Thymus (tissue), 11 donors: ENCODE results near the gene IMMP2L. TPM values are rescaled to one million over a fixed set of nuclear protein-coding genes. Genes with fewer than 3 reads are reported as not detected.

Source experiments
- DNase-seq, 9 donors: peaks; one replicate each; pipeline ENCODE4 v3.0.0-alpha.2; 2013; ENCODE audit warnings: low spot score in 9 of 9, low read depth in 6 of 9, missing footprints in 1 of 9
- H3K27ac ChIP-seq, 2 donors: one replicate each; pipeline ENCODE4 v1.5.1; 2013; ENCODE audit warnings: control low read depth in 1 of 2, low read depth in 1 of 2, low read length in 1 of 2, mild to moderate bottlenecking in 1 of 2, moderate library complexity in 1 of 2
- H3K27me3 ChIP-seq, 2 donors: one replicate each; pipeline ENCODE4 v1.5.1; 2013; ENCODE audit warnings: low read length in 1 of 2; ENCODE audit not compliant: control insufficient read depth in 2 of 2, insufficient read depth in 1 of 2
- H3K36me3 ChIP-seq, 2 donors: one replicate each; pipeline ENCODE4 v1.5.1; 2013; ENCODE audit warnings: low read length in 1 of 2, mild to moderate bottlenecking in 1 of 2, moderate library complexity in 1 of 2; ENCODE audit not compliant: control insufficient read depth in 2 of 2, insufficient read depth in 2 of 2
- H3K4me1 ChIP-seq, 2 donors: one replicate each; pipeline ENCODE4 v1.5.1; 2013; ENCODE audit warnings: low read length in 2 of 2; ENCODE audit not compliant: control insufficient read depth in 2 of 2, insufficient read depth in 2 of 2
- H3K4me3 ChIP-seq, 2 donors: one replicate each; pipeline ENCODE4 v1.5.1; 2013; ENCODE audit warnings: low read length in 2 of 2, control low read depth in 1 of 2, mild to moderate bottlenecking in 1 of 2
- H3K9me3 ChIP-seq, 2 donors: one replicate each; pipeline ENCODE4 v1.5.1; 2013; ENCODE audit warnings: low read length in 1 of 2, mild to moderate bottlenecking in 1 of 2; ENCODE audit not compliant: control insufficient read depth in 2 of 2, insufficient read depth in 1 of 2
- WGBS: extraction: QIAGEN DNeasy Blood & Tissue Kit; methylation state at CpG from one replicate; pipeline ENCODE4 v1.1.7; 2013; 5-methylcytosine and 5-hydroxymethylcytosine counted together
- polyA plus RNA-seq: library from polyadenylated mRNA; stranded (reverse); fragments of 200-250 nt; gene quantifications from one replicate; pipeline ENCODE4 v1.2.3, GENCODE V29; 2013
- total RNA-seq: library from RNA; stranded (reverse); fragments of 120-200 nt; gene quantifications from one replicate; pipeline ENCODE4 v1.2.4, GENCODE V29; 2013
- donor health status: healthy.

Gene IMMP2L
- total and polyA plus RNA-seq, 2 donors: 11.0 to 12.8 TPM

DNA sequence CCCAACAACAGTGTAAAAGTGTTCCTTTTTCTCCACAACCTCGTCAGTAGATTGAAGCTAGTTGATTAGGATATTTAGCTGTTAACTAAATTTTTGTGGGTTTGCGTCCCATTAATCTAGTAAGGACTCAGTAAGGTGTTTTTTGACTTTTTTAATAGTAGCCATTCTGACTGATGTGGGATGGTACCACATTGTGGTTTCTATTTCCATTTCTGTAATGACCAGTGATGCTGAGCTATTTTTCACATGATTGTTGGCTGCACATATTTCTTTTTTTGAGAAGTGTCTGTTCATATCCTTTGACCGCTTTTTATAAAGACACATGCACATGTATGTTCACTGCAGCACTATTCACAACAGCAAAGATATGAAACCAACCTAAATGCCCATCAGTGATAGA lies 476.9 kb downstream of the IMMP2L start:
- no peaks in the 10 kb centered on the region for H3K27me3 ChIP-seq
- no peaks in the 10 kb centered on the region for H3K36me3 ChIP-seq
- H3K9me3 ChIP-seq: no peaks in the 10 kb centered on the region
- WGBS: 95% methylated on average over 3 of the region's 3 CpGs
- H3K27ac ChIP-seq: peak overlapping the region in 1 of 2 donors; percentile 18
- no peak overlapping the region for H3K4me3 ChIP-seq
- H3K4me1 ChIP-seq: peaks cover 13 to 19% of the 10 kb centered on the region in 2 donors
- DNase-seq: no peak

DNA sequence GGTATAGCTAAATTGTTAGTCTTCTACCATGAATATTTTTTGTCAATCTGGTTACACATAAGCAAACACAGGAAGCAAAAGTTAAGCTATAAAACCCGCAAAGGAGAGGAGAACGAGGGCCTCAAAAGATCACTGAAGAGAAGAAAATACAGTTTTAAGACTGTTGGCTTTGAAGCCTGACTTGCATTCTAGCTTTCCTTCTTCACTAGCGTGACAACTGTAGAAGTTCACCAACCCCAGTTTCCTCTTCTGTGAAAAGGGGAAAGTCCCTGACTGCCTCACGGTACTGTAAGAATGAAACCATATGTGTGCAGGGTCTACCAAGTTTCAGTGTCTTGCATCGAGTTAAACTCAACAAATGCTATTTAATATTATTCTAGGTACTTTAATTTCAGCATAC lies 478.9 kb downstream of the IMMP2L start:
- Histone ChIP-seq H3K4me1 (peaks cover 13 to 19% of the 10 kb centered on the region in 2 donors), H3K27ac (peak overlapping the region; percentile 54 to 86), H3K9me3 (no peaks in the 10 kb centered on the region), H3K27me3 (no peaks in the 10 kb centered on the region), H3K4me3 (peak overlapping the region in 1 of 2 donors; percentile 25), H3K36me3 (no peaks in the 10 kb centered on the region)
- WGBS: under 1% methylated on average over 5 of the region's 5 CpGs
- DNase-seq: peak; percentile 44 to 95 (median 82)

DNA sequence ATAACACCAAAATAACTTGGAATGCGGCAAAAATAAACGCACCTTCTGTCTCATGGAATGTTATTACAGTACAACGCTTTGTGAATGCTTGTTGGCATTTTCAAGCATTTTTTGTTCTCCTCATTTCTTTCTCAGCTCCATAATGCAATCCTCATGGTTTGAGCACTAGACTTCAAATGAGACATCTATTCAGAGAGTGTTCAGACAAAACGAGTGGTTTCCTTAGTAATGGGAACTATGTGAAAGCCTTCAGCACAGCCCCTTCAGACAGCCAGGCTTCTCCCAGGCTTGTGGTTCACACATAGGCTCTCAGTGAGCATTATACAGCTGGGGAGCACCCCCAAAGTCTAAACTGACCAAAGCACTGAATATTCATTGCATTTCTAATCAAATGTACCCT lies 479.9 kb downstream of the IMMP2L start:
- no peaks in the 10 kb centered on the region for H3K9me3 ChIP-seq
- peak overlapping the region; percentile 84 to 86 for H3K27ac ChIP-seq
- H3K36me3 ChIP-seq: no peaks in the 10 kb centered on the region
- DNase-seq: peak in 1 of 9 donors; percentile 51
- peaks cover 13 to 19% of the 10 kb centered on the region in 2 donors for H3K4me1 ChIP-seq
- H3K27me3 ChIP-seq: no peaks in the 10 kb centered on the region
- WGBS: 67% methylated on average over 4 of the region's 4 CpGs
- H3K4me3 ChIP-seq: no peak overlapping the region

DNA sequence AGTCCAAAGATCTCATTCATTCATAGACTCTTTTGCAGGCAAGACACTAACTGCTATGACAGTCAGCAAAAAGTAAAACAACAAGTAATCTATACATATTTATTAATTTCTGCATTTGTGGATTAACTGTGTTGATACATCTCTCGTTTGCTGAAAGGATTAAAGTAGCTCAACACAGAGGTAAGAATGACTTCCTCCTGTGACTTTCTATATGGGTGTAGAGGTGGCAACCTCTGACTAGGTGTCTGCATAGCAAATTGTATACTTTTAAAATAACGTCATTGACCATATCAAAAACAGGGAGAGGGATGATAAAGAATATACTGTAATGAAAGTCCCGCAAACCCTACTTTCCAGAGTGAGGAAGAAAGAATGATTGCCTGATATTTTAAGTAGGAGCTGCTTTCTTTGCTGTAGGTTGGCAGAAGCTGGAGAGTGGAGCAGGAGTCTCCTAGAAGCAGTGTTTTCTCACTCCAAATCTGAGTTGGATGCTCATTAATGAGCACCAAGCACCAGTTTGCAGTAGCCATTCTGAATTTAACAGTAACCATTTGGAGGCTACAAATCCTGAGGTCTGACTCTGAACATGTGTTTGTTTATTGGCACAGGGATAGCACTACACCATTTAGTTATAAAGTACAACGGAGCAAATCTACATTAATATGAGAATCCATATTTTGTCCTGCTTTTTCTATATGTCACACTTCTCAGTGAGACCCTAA lies 480.6 kb downstream of the IMMP2L start:
- no peaks in the 10 kb centered on the region for H3K27me3 ChIP-seq
- WGBS: 88% methylated on average over 4 of the region's 4 CpGs
- no peak overlapping the region for H3K4me3 ChIP-seq

DNA sequence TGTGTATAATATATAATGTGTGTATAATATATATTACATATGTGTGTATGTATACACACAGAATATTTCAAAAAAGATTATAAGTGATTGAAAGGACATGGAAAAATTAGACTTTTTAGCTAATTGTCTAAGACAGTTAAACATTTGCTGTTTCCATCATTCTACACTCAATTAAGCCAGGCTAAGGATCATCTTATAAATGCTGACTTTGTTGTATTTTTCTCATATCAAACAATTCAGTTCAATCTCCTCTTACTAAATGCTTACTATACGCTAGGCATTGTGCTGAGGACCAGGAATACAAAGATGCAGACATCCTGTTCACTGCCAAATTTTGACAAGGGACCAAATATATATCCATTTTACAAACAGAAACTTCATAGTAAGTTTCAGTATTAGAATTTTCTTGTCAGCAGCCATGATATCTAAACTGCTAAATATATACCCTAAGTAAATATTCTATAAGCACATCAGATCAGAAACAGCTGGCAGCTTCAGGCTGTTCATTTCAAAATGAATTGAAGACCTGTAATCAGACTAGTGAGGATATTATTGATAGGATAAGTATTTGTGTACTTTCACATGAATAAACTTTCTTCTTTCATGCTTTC lies 481.7 kb downstream of the IMMP2L start:
- no peaks in the 10 kb centered on the region for H3K9me3 ChIP-seq
- 88% methylated on average over 1 of the region's 1 CpG for WGBS

More for the DNA sequence above, 480.6 kb downstream of the IMMP2L start:
- Histone ChIP-seq H3K9me3 (no peaks in the 10 kb centered on the region), H3K27ac (peak overlapping the region; percentile 62 to 86), H3K36me3 (no peaks in the 10 kb centered on the region), H3K4me1 (peaks cover 13 to 19% of the 10 kb centered on the region in 2 donors)
- no peak for DNase-seq

DNA sequence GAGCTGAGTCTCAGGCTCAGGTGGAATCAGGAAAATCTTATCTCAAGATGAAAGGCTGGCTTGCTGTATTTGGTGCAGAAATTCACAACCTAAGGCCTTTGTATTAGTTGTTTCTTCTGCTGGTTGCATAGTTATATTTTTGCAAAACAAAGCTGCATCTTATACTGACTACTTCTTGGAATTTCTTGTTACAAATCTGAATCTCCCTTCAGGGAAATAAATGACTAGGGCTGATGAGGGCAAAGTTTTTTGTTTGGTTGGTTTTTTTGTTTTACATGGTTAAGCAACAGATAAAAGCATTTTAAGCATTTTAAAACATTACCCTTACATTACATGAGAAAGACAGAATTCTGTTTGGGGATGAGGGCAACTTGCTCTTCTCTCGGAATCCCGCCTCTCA lies 485.3 kb downstream of the IMMP2L start:
- Histone ChIP-seq H3K27me3 (no peaks in the 10 kb centered on the region), H3K4me3 (no peak overlapping the region), H3K9me3 (no peaks in the 10 kb centered on the region), H3K4me1 (peaks cover 0 to 8% of the 10 kb centered on the region in 2 donors), H3K27ac (no peak overlapping the region), H3K36me3 (no peaks in the 10 kb centered on the region)
- 100% methylated on average over 2 of the region's 2 CpGs for WGBS
- no peak for DNase-seq

More for the DNA sequence above, 481.7 kb downstream of the IMMP2L start:
- Histone ChIP-seq H3K27me3 (no peaks in the 10 kb centered on the region), H3K4me3 (no peak overlapping the region), H3K36me3 (no peaks in the 10 kb centered on the region), H3K4me1 (peaks cover 13 to 19% of the 10 kb centered on the region in 2 donors), H3K27ac (no peak overlapping the region)
- DNase-seq: no peak

DNA sequence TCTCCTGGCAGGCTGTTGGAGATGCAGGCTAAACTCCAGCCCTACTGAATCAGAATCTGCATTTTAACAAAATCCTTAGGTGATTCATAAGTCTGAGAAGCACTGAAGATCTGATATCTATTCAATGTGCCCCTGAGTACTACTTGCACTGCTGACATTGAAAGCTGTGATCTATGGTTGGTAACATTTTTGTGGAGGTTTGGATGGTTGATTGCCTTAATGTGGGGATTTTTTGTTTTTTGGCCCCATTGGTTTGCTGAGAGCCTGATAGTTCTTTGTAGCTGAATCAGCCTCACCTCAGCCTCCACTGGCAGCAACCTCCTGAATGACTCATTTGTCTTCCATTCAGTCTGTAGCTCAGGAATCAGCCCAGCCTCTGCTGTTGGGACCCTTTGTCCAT lies 486.1 kb downstream of the IMMP2L start:
- no peaks in the 10 kb centered on the region for H3K27me3 ChIP-seq
- no peak overlapping the region for H3K4me3 ChIP-seq

DNA sequence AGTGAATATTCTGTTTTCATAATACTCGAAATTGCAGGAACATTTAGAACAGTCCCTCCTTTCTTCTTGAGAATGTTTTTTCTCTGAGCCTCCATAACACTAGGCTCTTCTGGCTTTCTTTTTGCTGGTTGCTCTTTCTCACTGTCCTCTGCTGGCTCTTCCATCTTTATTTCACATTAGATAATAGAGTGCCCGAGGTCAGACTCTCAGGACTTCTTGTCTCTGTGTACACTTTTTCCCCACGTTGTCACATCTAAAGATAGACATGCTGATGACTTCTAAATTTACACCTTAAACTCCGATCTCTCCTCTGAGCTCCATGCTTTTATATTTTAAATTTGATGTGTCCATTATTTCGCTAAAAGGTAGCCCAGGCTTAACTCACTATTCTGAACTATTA lies 486.8 kb downstream of the IMMP2L start:
- H3K9me3 ChIP-seq: no peaks in the 10 kb centered on the region
- H3K4me1 ChIP-seq: no peaks in the 10 kb centered on the region
- no peak overlapping the region for H3K4me3 ChIP-seq
- H3K27ac ChIP-seq: no peak overlapping the region
- H3K36me3 ChIP-seq: no peaks in the 10 kb centered on the region
- WGBS: 97% methylated on average over 5 of the region's 5 CpGs
- no peaks in the 10 kb centered on the region for H3K27me3 ChIP-seq
- DNase-seq: no peak

More for the DNA sequence above, 486.1 kb downstream of the IMMP2L start:
- peaks cover 0 to under 1% of the 10 kb centered on the region in 2 donors for H3K4me1 ChIP-seq
- no peaks in the 10 kb centered on the region for H3K9me3 ChIP-seq
- H3K27ac ChIP-seq: no peak overlapping the region
- no peak for DNase-seq
- no peaks in the 10 kb centered on the region for H3K36me3 ChIP-seq

DNA sequence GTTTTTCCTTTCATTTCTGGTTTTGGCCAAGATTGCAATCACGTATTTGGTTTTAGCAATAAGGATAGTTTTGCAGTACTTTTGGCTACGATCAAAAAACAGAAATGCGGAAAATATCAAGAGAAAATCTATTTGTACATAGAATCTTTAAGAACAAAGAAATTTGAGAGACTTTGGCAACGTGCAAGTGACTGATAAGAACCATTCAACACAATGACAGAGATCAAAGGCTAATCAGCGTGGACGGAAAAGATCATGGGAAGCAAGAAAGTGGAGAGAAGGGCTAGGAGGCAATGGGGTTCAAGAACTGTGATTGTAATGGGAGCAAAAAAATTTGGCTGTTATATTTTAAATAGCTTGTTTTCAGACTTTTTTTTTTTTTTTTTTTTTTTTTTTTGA lies 487.5 kb downstream of the IMMP2L start:
- Histone ChIP-seq H3K9me3 (no peaks in the 10 kb centered on the region), H3K4me3 (no peak overlapping the region), H3K4me1 (no peaks in the 10 kb centered on the region), H3K36me3 (no peaks in the 10 kb centered on the region), H3K27ac (no peak overlapping the region), H3K27me3 (no peaks in the 10 kb centered on the region)
- 67% methylated on average over 6 of the region's 6 CpGs for WGBS
- DNase-seq: no peak
